Ectodermal cell (in vitro differentiated cells): ENCODE data around the gene SOX3.

Experiments
- H3K27ac ChIP-seq: 2 replicates; pipeline ENCODE4 v1.7.0; 2013; ENCODE audit warnings: mild to moderate bottlenecking, low read depth, low read length; ENCODE audit not compliant: insufficient read depth, poor library complexity, severe bottlenecking
- H3K27me3 ChIP-seq: 2 replicates; pipeline ENCODE4 v1.7.0; 2013; ENCODE audit warnings: mild to moderate bottlenecking, low read length; ENCODE audit not compliant: insufficient read depth, control insufficient read depth, poor library complexity, severe bottlenecking
- H3K36me3 ChIP-seq: one replicate; pipeline ENCODE4 v1.7.0; 2013; ENCODE audit warnings: low read length; ENCODE audit not compliant: control insufficient read depth, insufficient read depth
- H3K4me1 ChIP-seq: one replicate; pipeline ENCODE4 v1.7.0; 2013; ENCODE audit warnings: low read length; ENCODE audit not compliant: control insufficient read depth, insufficient read depth
- H3K4me3 ChIP-seq: 2 replicates; pipeline ENCODE4 v1.7.0; 2013; ENCODE audit warnings: low read depth, low read length, control low read depth; ENCODE audit not compliant: insufficient read depth
- H3K9me3 ChIP-seq: 2 replicates; pipeline ENCODE4 v1.7.0; 2013; ENCODE audit warnings: mild to moderate bottlenecking, low read length, moderate library complexity; ENCODE audit not compliant: control insufficient read depth
- WGBS, 2 experiments: methylation state at CpG; one replicate each; pipeline ENCODE4 v1.1.7; 2013; ENCODE audit warnings: missing lambda C conversion rate in 2 of 2; 5-methylcytosine and 5-hydroxymethylcytosine counted together

The SOX3 gene

DNA sequence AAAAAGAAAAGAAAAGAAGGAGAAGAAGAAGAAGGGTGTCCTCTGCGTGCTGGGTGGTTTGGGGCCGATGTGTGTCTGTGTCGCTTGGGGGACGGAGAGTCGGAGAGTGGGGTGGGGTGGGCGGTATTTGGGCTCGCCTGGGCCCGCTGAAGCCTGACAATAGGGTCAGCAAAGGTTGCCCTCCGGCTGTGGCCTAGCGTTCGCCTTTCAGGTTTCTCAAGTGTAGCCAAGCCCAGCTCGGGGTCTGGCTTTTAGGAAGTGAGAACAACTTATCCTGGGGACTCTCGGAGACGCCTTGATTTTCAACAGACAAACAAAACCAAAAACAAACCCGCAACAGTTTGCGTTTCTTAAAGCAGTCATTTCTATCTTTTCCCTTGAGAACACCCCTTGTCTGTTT is 4.1 kb upstream of the SOX3 start:
- 45 to 47% methylated on average over 15 to 16 of the region's 16 CpGs for WGBS, 2 experiments
- H3K9me3 ChIP-seq: no peaks in the 10 kb centered on the region
- H3K27me3 ChIP-seq: peaks cover 85% of the 10 kb centered on the region

DNA sequence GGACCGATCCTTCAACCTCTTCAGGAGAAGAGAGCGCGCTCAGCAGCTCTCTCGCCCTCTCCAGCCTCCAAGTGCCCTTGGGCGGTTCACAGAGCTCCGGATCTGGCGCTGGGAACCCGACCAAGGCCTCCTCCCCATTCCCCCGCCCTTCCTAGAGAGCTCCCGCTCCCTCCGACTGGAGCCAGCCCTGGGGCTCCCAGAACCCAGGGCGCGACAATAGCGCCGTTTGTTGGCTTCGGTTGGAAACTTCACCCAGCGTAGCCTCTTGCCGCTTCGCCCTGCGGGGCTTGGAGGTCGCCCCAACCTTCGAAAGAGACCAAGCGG is 3.1 kb upstream of the SOX3 start:
- no peak overlapping the region for H3K27ac ChIP-seq
- no peaks in the 10 kb centered on the region for H3K9me3 ChIP-seq
- H3K4me1 ChIP-seq: no peaks in the 10 kb centered on the region
- whole genome bisulfite sequencing, 2 experiments: 1% methylated on average over 23 of the region's 23 CpGs
- no peaks in the 10 kb centered on the region for H3K36me3 ChIP-seq
- H3K4me3 ChIP-seq: peak overlapping the region; percentile 27
- peaks cover 89% of the 10 kb centered on the region for H3K27me3 ChIP-seq

More for the DNA sequence above, 4.1 kb upstream of the SOX3 start:
- no peaks in the 10 kb centered on the region for H3K4me1 ChIP-seq
- no peak overlapping the region for H3K4me3 ChIP-seq
- no peaks in the 10 kb centered on the region for H3K36me3 ChIP-seq
- no peak overlapping the region for H3K27ac ChIP-seq

DNA sequence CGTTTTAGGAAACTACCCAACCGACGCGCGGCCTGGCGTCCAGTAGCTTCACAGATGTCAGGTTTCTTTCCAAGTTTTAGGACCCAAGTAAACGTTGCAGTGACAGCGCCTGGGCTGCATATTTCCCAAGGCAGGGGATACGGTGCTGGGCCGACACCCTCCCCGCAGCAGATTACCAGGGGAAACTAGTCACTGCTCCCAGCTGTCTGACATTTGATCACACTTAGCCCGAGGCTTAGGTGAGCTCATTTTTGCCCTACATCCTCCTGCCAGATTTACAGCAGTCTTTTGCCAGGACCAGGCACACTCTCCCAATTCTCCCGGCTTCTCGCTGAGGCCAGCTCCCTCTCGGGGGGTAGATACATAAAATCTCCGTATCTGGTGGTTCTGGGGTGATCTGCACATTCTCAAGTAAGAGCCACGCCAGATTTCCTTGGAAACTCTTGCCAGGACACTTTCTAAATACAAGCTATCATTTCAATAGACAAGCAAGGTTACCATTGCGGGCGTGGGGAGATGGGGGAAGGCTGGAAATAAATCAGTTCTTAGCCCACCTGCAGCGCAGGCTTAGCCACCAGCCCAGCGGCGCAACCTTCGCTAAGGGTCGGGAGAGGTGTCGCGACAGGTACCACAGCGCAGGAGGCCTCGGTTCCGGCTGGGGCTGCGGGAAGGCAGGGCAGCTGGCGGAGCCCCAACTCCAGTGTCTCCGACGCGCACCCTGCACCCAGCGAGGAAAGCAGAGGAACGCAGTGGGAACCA is 2.5 kb upstream of the SOX3 start:
- Histone ChIP-seq H3K9me3 (no peaks in the 10 kb centered on the region), H3K4me1 (no peaks in the 10 kb centered on the region), H3K27ac (no peak overlapping the region), H3K4me3 (peak overlapping the region; percentile 27), H3K36me3 (no peaks in the 10 kb centered on the region), H3K27me3 (peaks cover 92% of the 10 kb centered on the region)
- 1% methylated on average over 35 to 36 of the region's 36 CpGs for WGBS, 2 experiments

DNA sequence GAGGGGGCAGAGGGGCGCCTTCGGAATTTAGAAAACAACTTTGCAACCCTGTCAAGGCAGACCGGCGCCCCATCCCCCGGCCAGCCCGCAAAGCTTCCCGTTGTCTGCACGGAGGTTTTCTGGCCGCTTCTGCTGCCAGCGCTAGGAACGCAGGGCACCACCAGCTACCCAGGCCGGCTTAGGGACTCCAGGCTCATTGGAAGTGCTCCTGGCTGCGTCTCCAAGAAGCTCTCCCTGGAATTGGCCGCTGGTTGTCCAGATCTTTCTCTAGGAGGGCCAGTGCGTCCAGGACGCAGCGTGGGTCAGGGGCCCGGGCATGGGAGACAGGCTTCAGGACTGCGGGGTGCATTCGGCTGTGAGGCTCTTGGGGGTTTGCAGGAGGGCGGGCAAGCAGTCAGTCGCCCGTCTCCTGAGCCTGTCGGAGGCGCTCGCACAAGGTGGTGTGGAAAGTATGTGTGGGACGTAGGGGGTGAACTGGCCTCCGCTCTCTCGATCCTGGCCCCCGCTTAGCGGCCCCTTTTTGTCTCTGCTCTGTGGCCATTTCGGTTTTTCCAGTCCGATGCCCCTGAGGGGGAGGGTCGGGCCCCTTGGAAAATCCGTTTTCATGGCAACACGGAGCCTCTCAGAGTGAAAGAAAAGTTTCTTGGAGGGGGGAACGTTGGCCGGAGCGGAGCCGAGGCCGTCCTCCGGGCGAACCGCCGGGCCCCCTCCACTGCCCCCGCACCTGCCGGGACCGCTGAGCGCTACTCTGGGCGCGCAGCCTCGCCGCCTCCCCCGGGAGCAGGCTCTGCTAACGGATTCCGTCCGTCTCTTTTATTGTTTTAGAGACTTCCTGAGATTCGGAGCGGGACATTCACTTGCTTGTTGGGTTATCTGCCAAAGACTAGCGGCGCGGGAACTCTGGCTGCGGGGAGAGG is 810 bp upstream of the SOX3 start:
- Histone ChIP-seq H3K9me3 (no peaks in the 10 kb centered on the region), H3K4me1 (no peaks in the 10 kb centered on the region), H3K27ac (peak overlapping the region; percentile 60), H3K27me3 (peaks cover 89% of the 10 kb centered on the region), H3K4me3 (peak overlapping the region; percentile 44), H3K36me3 (no peaks in the 10 kb centered on the region)
- 0% methylated on average over 63 of the region's 63 CpGs for WGBS, 2 experiments

DNA sequence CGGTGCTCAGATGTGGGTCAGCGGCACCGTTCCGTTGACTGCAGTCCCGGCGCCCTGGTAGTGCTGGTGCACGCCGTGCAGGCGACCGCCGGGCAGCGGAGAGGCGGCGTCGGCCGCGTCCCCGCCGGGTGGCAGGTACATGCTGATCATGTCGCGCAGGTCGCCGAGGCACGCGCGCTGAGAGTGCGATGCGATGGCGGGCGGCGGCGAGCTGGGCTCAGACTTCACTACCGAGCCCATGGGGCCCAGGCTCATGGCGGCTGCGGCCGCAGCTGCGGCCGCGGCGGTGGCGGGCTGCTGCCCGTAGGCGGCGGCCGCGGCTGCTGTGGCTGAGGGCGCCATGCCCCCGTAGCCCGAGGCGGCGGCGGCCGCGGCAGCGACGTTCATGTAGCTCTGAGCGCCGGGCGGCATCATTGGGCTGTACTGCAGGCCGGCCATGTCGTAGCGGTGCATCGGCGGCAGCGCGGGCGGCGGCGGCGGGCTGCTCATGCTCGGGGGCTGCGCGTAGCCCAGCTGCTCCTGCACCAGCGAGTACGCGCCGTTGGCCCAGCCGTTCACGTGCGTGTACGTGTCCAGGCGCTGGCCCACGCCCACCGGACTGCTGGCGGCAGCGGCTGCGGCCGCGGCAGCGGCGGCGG is 1.0 kb downstream of the SOX3 start:
- Histone ChIP-seq H3K9me3 (no peaks in the 10 kb centered on the region), H3K36me3 (no peaks in the 10 kb centered on the region), H3K27ac (no peak overlapping the region), H3K4me1 (peaks cover 6% of the 10 kb centered on the region), H3K27me3 (peaks cover 78% of the 10 kb centered on the region), H3K4me3 (peak overlapping the region; percentile 44)
- 0% methylated on average over 91 to 92 of the region's 92 CpGs for WGBS, 2 experiments

DNA sequence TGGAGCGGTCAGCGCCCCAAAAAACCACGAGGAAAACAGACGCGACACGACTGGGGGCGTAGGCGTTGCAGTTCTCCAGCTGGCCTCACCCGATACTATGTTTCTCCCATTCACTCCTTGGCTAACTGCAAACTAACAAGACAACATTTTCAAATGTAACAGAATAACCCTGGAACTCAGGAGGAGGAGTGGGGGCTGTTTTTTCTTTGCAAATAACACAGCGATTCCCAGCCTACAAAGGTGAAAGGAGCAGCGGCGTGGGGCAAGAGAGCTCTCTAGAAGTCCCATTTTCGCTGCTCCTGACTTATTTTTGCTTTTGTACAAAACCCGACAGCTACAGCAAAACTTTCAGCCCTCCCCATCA is 1.6 kb downstream of the SOX3 start:
- no peaks in the 10 kb centered on the region for H3K9me3 ChIP-seq
- H3K4me1 ChIP-seq: peaks cover 6% of the 10 kb centered on the region
- peak overlapping the region; percentile 44 for H3K4me3 ChIP-seq
- H3K27me3 ChIP-seq: peaks cover 72% of the 10 kb centered on the region
- H3K36me3 ChIP-seq: no peaks in the 10 kb centered on the region
- H3K27ac ChIP-seq: no peak overlapping the region
- 0 to 1% methylated on average over 13 to 14 of the region's 14 CpGs for WGBS, 2 experiments

DNA sequence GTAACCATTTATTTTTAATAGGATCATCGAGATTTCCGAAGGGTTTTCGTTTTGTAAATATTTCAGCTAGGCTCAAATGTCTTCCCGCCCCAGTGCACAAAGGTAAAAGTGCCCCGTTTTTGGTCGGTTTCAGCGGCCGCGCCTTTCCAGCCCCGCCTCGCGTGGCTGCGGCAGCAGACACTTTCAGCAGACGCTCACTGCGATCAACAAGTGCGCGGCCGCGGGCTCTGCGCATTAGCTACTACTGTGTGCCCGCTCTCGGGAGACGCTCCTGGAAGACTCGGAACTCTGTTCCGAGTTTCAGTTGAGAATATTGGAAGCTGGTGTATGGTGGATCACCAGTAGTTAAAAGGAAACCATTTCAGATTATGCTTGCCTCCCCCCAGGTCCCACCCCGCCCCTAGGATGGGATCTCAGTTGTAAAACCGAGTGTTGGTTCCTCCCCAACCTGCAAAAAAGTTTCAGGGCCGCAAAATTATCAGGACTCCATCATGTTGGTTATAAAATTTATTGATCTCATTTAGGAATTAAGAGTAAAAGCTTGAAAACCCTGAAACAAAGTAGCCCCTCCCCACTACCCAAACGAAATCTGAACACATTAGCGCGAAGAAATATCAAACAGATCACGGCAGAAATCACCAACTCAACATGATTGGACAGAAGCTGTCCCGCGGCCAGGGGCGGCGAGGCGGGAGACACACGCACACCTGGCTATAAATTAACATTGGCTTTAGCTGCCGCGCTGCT is 2.2 kb downstream of the SOX3 start:
- peak overlapping the region; percentile 44 for H3K4me3 ChIP-seq

DNA sequence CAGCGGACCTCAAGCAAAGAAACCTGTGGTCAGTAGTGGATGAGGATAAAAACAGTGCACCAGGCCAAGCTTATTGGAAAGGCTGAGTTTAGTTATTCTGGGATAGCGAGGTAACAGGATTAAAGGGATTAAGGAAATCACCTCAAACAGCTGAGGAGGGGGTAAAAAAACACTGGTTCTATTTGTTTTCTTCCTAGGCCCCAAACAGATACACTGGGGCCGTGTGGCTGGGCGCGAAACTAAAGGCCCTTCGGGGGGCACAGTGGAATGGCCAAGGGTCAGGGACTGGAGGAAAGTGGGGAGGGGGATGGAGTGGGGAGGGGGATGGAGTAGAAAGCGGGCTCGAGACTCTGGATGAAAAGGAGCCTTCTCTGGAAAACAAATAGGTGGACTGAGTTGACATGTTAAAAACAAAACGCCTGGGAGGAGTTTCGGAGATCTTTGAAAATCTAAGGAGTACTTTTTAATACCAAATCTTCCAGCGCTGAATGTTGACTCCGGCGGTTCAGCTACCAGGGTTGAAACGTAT is 2.9 kb downstream of the SOX3 start:
- H3K27me3 ChIP-seq: peaks cover 60% of the 10 kb centered on the region
- H3K4me1 ChIP-seq: peaks cover 6% of the 10 kb centered on the region
- H3K36me3 ChIP-seq: no peaks in the 10 kb centered on the region
- no peaks in the 10 kb centered on the region for H3K9me3 ChIP-seq
- WGBS, 2 experiments: 0% methylated on average over 14 of the region's 14 CpGs
- H3K4me3 ChIP-seq: peak overlapping the region; percentile 44
- H3K27ac ChIP-seq: no peak overlapping the region

More for the DNA sequence above, 2.2 kb downstream of the SOX3 start:
- Histone ChIP-seq H3K27me3 (peaks cover 66% of the 10 kb centered on the region), H3K9me3 (no peaks in the 10 kb centered on the region), H3K27ac (no peak overlapping the region), H3K36me3 (no peaks in the 10 kb centered on the region), H3K4me1 (peaks cover 6% of the 10 kb centered on the region)
- WGBS, 2 experiments: 0% methylated on average over 37 to 38 of the region's 40 CpGs

DNA sequence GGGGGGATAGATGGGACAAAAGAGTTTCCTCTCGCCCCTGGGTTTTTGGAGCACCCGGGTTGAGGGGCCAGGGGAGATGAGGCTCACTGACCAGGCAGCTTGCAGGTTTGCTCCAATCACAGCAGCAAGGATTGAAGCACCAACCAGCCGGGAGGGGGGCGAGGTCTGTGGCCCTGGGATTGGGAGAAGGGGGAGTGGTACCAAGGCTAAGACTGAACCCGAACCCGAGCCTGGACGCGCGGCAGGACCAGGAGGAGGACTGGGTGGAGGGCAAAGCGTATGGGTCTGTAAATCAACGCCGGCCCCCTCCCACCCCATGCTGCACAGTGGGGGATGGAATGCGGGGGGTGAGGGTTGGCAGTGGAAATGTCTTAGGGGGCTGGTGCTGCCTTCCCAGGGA is 3.5 kb downstream of the SOX3 start:
- Histone ChIP-seq H3K27ac (no peak overlapping the region), H3K4me1 (peaks cover 6% of the 10 kb centered on the region), H3K36me3 (no peaks in the 10 kb centered on the region), H3K4me3 (peak overlapping the region; percentile 10), H3K27me3 (peaks cover 53% of the 10 kb centered on the region), H3K9me3 (no peaks in the 10 kb centered on the region)
- WGBS, 2 experiments: 1 to 2% methylated on average over 13 of the region's 13 CpGs
